Spleen (tissue), 11 donors: ENCODE measurements around the gene C9orf40. TPM values are rescaled to one million over a fixed set of nuclear protein-coding genes. Genes with fewer than 3 reads are reported as not detected.

Source experiments
- DNase-seq: peaks from one replicate; pipeline ENCODE4 v3.0.0-alpha.2; 2020
- H3K27ac ChIP-seq, 8 donors: fragments of 200-600 bp; sonication (generic) in 7 of 8; 1 replicate in 4 of 8; 2 replicates in 4 of 8; pipeline versions ENCODE4 v1.5.0 to v1.8.0; 2016 to 2021; ENCODE audit warnings: inconsistent platforms in 4 of 8, mild to moderate bottlenecking in 4 of 8, moderate library complexity in 1 of 8
- H3K27me3 ChIP-seq, 7 donors: fragments of 200-600 bp; sonication (generic) in 6 of 7; replicated peaks in 1 of 7; 1 replicate in 4 of 7; 2 replicates in 3 of 7; pipeline versions ENCODE4 v1.5.0 to v1.8.0; 2016 to 2021; ENCODE audit warnings: inconsistent platforms in 3 of 7, mild to moderate bottlenecking in 1 of 7
- H3K36me3 ChIP-seq, 6 donors: fragments of 200-600 bp; sonication (generic) in 5 of 6; 1 replicate in 4 of 6; 2 replicates in 2 of 6; pipeline versions ENCODE4 v1.5.0 to v1.8.0; 2016 to 2021; ENCODE audit warnings: inconsistent platforms in 2 of 6
- H3K4me1 ChIP-seq, 6 donors: fragments of 200-600 bp; sonication (generic) in 5 of 6; 1 replicate in 3 of 6; 2 replicates in 3 of 6; pipeline versions ENCODE4 v1.5.0 to v1.8.0; 2016 to 2021; ENCODE audit warnings: inconsistent platforms in 3 of 6
- H3K4me3 ChIP-seq, 8 donors: fragments of 200-600 bp; sonication (generic) in 7 of 8; 1 replicate in 4 of 8; 2 replicates in 4 of 8; pipeline versions ENCODE4 v1.5.0 to v1.8.0; 2016 to 2021; ENCODE audit warnings: inconsistent platforms in 4 of 8, mild to moderate bottlenecking in 4 of 8, moderate library complexity in 2 of 8
- H3K9me3 ChIP-seq, 8 donors: fragments of 200-600 bp; sonication (generic) in 7 of 8; 1 replicate in 4 of 8; 2 replicates in 4 of 8; pipeline versions ENCODE4 v1.5.0 to v1.8.0; 2016 to 2021; ENCODE audit warnings: inconsistent platforms in 4 of 8
- POLR2A ChIP-seq, 3 donors: fragments of 450-650 bp; IDR thresholded peaks; one replicate each; pipeline ENCODE4 v1.5.1; 2017; ENCODE audit warnings: antibody characterized with exemption in 3 of 3, mild to moderate bottlenecking in 1 of 3
- POLR2AphosphoS5 ChIP-seq, 3 donors: sonication (generic); formaldehyde crosslinking; IDR thresholded peaks; one replicate each; pipeline ENCODE4 v1.5.1; 2017; ENCODE audit warnings: antibody characterized with exemption in 3 of 3
- WGBS, 5 donors: extraction: QIAGEN DNeasy Blood & Tissue Kit in 3 of 5; methylation state at CpG; one replicate each; pipeline versions ENCODE4 v1.1.5 to v1.1.7; 2013 to 2018; 5-methylcytosine and 5-hydroxymethylcytosine counted together
- intact Hi-C: fragments of 100-400 bp; cut with DNase I; formaldehyde crosslinking; loops from one replicate; pipeline ENCODE4 v1.15.0; 2023; ENCODE audit warnings: low total_unique reads
- polyA plus RNA-seq, 3 donors: library from polyadenylated mRNA; stranded (reverse); fragments of 200-250 nt; gene quantifications; one replicate each; pipeline ENCODE4 v1.2.1, GENCODE V29; 2013
- total RNA-seq, 7 donors: library from RNA; depleted of rRNA in 3 of 7; stranded (reverse); fragments of >200 nt in 3 of 7; fragmentation: NEBNext Ultra II Directional in 4 of 7; extraction: Animal tissue kit (Norgen Biotek cat#: 25700) in 4 of 7; gene quantifications; one replicate each; pipeline versions ENCODE4 v1.1.0 to v1.2.1, GENCODE V29; 2016 to 2021
- TF ChIP-seq, protein P1 (sequence below), 11 experiments: fragments of 200-600 bp in 7 of 11; fragments of 450-650 bp in 4 of 11; sonication (generic) in 4 of 11; IDR thresholded peaks in 8 of 11; conservative IDR thresholded peaks in 3 of 11; 1 replicate in 7 of 11; 2 replicates in 4 of 11; pipeline versions ENCODE4 v1.4.0 to v1.8.0; 2016 to 2021; ENCODE audit warnings: antibody characterized with exemption in 11 of 11, inconsistent platforms in 4 of 11, mild to moderate bottlenecking in 1 of 11
- donor health status: healthy with polysubstance abuse.
- donor health status: DM: no; HTN: no; CAD: no; lungs with moderate emphysema.
- donor health status: DM: no; HTN: no; CAD: no.
- donor health status: Bipolar disorder and iron deficiency.
- donor health status: healthy.
- donor health status: DM: no; HTN: no; CAD: no.
- donor health status: DM: yes; HTN: yes; CAD: no.

Gene C9orf40
- total and polyA plus RNA-seq, 10 donors: 4.0 to 6.6 (median 5.0) TPM

DNA sequence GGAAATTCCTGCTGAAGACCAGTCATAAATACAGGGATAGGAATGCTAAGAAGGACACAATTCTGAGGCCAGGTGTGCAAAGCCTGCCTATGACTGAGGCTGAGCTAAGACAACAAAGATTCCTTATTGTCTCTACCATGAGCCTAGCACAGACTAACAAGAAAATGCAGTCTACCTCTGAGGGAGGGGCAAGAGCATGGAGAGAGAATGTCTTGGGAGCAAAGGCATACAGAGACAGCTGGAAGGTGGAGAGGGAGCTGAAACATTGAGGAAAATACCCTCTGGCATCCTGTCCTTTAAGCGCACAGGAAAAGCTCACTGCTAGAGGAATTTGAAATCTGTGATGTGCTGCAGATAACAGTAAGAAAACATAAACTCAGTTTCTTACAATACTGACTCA is 8.8 kb upstream of the C9orf40 start:
- 91 to 100% (median 100%) methylated on average over 1 of the region's 1 CpG for WGBS, 5 donors
- TF ChIP-seq POLR2A (IDR thresholded peaks at IDR 0.05) (no peak), POLR2AphosphoS5 (IDR thresholded peaks at IDR 0.05) (no peak)
- TF ChIP-seq, protein P1, sequence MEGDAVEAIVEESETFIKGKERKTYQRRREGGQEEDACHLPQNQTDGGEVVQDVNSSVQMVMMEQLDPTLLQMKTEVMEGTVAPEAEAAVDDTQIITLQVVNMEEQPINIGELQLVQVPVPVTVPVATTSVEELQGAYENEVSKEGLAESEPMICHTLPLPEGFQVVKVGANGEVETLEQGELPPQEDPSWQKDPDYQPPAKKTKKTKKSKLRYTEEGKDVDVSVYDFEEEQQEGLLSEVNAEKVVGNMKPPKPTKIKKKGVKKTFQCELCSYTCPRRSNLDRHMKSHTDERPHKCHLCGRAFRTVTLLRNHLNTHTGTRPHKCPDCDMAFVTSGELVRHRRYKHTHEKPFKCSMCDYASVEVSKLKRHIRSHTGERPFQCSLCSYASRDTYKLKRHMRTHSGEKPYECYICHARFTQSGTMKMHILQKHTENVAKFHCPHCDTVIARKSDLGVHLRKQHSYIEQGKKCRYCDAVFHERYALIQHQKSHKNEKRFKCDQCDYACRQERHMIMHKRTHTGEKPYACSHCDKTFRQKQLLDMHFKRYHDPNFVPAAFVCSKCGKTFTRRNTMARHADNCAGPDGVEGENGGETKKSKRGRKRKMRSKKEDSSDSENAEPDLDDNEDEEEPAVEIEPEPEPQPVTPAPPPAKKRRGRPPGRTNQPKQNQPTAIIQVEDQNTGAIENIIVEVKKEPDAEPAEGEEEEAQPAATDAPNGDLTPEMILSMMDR (IDR thresholded peaks at IDR 0.05 in 8 of 11, conservative IDR thresholded peaks at IDR 0.05 in 3 of 11): no peak
- Histone ChIP-seq H3K9me3 (peaks cover 0 to 30% (median 23%) of the 10 kb centered on the region in 8 donors), H3K4me3 (no peak overlapping the region), H3K27me3 (no peaks in the 10 kb centered on the region), H3K4me1 (no peaks in the 10 kb centered on the region), H3K27ac (no peak overlapping the region), H3K36me3 (peaks cover 0 to 13% (median 2%) of the 10 kb centered on the region in 6 donors)
- no peak for DNase-seq
- intact Hi-C loops: no loop called here

DNA sequence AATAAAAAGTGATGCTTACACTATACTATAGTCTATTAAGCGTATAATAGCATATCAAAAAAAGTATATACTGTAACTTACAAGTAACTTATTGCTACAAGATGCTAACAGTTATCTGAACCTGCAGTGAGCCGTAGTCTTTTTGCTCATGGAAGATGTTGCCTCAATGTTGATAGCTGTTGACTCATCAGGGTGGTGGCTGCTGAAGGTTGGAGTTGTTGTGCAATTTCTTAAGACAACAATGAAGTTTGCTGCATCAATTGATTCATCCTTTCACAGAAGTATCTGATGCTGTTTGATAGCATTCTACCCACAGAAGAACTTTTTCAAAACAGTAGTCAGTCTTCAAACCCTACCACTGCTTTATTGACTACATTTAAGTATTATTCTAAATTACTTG is 7.8 kb upstream of the C9orf40 start:
- intact Hi-C loops: no loop called here
- TF ChIP-seq POLR2AphosphoS5 (IDR thresholded peaks at IDR 0.05): no peak
- no peak for TF ChIP-seq POLR2A (IDR thresholded peaks at IDR 0.05)
- TF ChIP-seq, protein P1 (IDR thresholded peaks at IDR 0.05 in 8 of 11, conservative IDR thresholded peaks at IDR 0.05 in 3 of 11): no peak
- WGBS, 5 donors: 43 to 96% (median 84%) methylated on average over 2 of the region's 2 CpGs
- no peak overlapping the region for H3K4me3 ChIP-seq
- H3K27ac ChIP-seq: no peak overlapping the region
- no peaks in the 10 kb centered on the region for H3K4me1 ChIP-seq
- DNase-seq: no peak
- peaks cover 0 to 13% (median 2%) of the 10 kb centered on the region in 6 donors for H3K36me3 ChIP-seq
- no peaks in the 10 kb centered on the region for H3K27me3 ChIP-seq
- peaks cover 0 to 30% (median 23%) of the 10 kb centered on the region in 8 donors for H3K9me3 ChIP-seq

DNA sequence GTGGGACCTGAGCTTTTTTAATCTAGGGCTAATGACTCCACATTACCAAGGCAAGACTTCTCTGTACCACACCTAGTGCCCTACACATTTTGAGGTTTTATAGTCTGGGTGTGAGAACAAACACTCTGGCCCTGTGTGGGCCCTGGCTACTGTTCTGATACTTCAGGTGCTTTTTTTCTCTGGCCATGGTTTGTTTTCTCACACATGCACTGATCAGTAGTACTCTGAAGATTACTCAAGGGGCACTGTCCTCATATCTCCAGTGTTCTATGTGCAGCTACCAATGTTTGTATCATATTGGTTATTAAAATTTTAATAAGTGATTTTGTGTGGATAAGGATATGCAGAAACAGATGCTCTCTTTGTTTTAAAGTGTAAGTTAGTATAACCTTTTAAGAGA is 5.9 kb upstream of the C9orf40 start:
- Histone ChIP-seq H3K36me3 (peaks cover 0 to 13% (median 2%) of the 10 kb centered on the region in 6 donors), H3K27me3 (no peaks in the 10 kb centered on the region), H3K4me3 (no peak overlapping the region), H3K4me1 (peaks cover 0 to 6% (median 0%) of the 10 kb centered on the region in 6 donors), H3K27ac (no peak overlapping the region), H3K9me3 (peaks cover 0 to 27% (median 23%) of the 10 kb centered on the region in 8 donors)
- intact Hi-C loops: loop anchor here (10.0 kb wide), 1 partner anchor 76 kb away; no protein-coding TSS in a partner anchor
- TF ChIP-seq, protein P1 (IDR thresholded peaks at IDR 0.05 in 8 of 11, conservative IDR thresholded peaks at IDR 0.05 in 3 of 11): no peak
- DNase-seq: no peak

DNA sequence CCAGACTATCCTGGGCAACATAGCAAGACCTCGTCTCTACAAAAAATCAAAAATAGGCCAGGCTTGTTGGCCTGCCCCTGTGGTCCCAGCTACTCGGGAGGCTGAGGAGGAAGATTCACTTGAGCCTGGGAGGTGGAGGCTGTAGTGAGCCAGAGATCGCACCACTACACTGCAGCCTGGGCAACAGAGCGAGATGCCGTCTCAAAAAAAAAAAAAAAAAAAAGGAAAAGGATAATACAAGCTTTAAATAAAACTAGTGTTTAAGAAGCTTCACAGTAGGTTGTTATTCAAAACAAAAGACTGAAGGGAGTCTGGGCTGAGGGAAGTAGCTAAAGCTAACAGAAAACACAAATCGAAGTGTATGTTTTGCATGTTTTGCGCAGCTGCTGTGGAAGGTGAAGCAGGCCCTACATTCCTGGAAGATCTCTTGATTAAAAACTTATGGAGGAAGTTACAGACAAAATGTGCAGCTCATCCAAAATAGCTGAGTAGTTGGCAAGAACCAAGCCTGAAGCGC is 581 bp upstream of the C9orf40 start:
- Histone ChIP-seq H3K36me3 (no peaks in the 10 kb centered on the region), H3K27ac (peak overlapping the region; percentile 97 to 99 (median 98)), H3K9me3 (no peaks in the 10 kb centered on the region), H3K4me1 (peaks cover 0 to 36% (median 5%) of the 10 kb centered on the region in 6 donors), H3K27me3 (no peaks in the 10 kb centered on the region), H3K4me3 (peak overlapping the region; percentile 71 to 93 (median 80))
- 47 to 51% (median 51%) methylated on average over 8 of the region's 8 CpGs for WGBS, 5 donors
- TF ChIP-seq POLR2A (IDR thresholded peaks at IDR 0.05) (no peak), POLR2AphosphoS5 (IDR thresholded peaks at IDR 0.05) (no peak)
- TF ChIP-seq, protein P1 (IDR thresholded peaks at IDR 0.05 in 8 of 11, conservative IDR thresholded peaks at IDR 0.05 in 3 of 11): no peak
- intact Hi-C loops: loop anchor here (5.0 to 10.0 kb wide), 2 partner anchors 82 to 134 kb away; partner anchors contain the start of genes NMRK1 and OSTF1
- DNase-seq: no peak
